Measurements from ENCODE around the gene CACNA1G. TPM values are rescaled to one million over a fixed set of nuclear protein-coding genes. Genes with fewer than 3 reads are reported as not detected.

Gene CACNA1G
- total RNA-seq, 2 donors from 2014 or later = 0.07 to 0.14 TPM

DNA sequence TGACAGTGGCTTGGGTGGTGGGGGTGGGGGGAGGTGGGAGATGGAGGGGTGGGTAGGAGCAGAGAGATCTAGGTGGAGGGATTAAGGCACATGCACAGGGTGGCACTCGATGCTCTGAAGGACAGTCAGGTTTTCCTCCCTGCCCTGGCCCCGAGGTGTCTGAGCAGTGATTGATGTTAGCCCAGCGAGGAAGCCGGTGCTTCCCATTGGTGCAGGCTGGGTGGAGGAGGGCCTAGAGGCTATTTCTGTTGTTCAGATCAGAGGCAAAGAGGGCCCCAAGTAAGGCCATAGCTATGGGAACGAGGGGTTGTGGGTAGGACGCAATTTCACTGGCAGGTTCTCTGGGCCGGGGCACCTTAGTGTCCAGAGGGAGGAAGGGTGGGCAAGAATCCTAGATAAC lies 23.1 kb downstream of the CACNA1G start:
- Mint-ChIP-seq H3K9me3 (no peaks in the 10 kb centered on the region), H3K4me1 (ENCODE audit: low read depth) (no peaks in the 10 kb centered on the region), H3K27me3 (ENCODE audit: low read depth) (peaks cover 6% of the 10 kb centered on the region), H3K4me3 (no peak overlapping the region), H3K27ac (no peak overlapping the region), H3K36me3 (ENCODE audit: insufficient read depth in 2 of 2) (no peaks in the 10 kb centered on the region)
- DNase-seq (no peak), ATAC-seq (replicated peaks in 1 of 2) (no peak)

- no peak for DNase-seq
- Mint-ChIP-seq H3K27me3 (ENCODE audit: low read depth) (peaks cover 6% of the 10 kb centered on the region), H3K36me3 (ENCODE audit: insufficient read depth in 2 of 2) (no peaks in the 10 kb centered on the region), H3K4me1 (ENCODE audit: low read depth) (no peaks in the 10 kb centered on the region), H3K9me3 (no peaks in the 10 kb centered on the region), H3K4me3 (no peak overlapping the region), H3K27ac (no peak overlapping the region)
- ATAC-seq (replicated peaks in 1 of 2) = no peak
Observed at GRCh38 chr17:50584116-50584515, 23.6 kb downstream of the CACNA1G start.

- H3K27me3 Mint-ChIP-seq (ENCODE audit: low read depth) = peaks cover 6% of the 10 kb centered on the region
- ATAC-seq (replicated peaks in 1 of 2) (no peak), DNase-seq (no peak)
- H3K9me3 Mint-ChIP-seq = no peaks in the 10 kb centered on the region
- no peak overlapping the region for H3K4me3 Mint-ChIP-seq
- H3K4me1 Mint-ChIP-seq (ENCODE audit: low read depth) = no peaks in the 10 kb centered on the region
- H3K27ac Mint-ChIP-seq = no peak overlapping the region
- H3K36me3 Mint-ChIP-seq (ENCODE audit: insufficient read depth in 2 of 2) = no peaks in the 10 kb centered on the region
Observed at GRCh38 chr17:50584749-50585148, 24.2 kb downstream of the CACNA1G start.

GRCh38 chr17:50585346-50585745 lies 24.8 kb downstream of the CACNA1G start:
- no peaks in the 10 kb centered on the region for H3K36me3 Mint-ChIP-seq (ENCODE audit: insufficient read depth in 2 of 2)
- DNase-seq (no peak), ATAC-seq (replicated peaks in 1 of 2) (no peak)
- no peaks in the 10 kb centered on the region for H3K9me3 Mint-ChIP-seq
- no peaks in the 10 kb centered on the region for H3K4me1 Mint-ChIP-seq (ENCODE audit: low read depth)
- H3K27ac Mint-ChIP-seq = no peak overlapping the region
- no peak overlapping the region for H3K4me3 Mint-ChIP-seq
- peaks cover 6% of the 10 kb centered on the region for H3K27me3 Mint-ChIP-seq (ENCODE audit: low read depth)

DNA sequence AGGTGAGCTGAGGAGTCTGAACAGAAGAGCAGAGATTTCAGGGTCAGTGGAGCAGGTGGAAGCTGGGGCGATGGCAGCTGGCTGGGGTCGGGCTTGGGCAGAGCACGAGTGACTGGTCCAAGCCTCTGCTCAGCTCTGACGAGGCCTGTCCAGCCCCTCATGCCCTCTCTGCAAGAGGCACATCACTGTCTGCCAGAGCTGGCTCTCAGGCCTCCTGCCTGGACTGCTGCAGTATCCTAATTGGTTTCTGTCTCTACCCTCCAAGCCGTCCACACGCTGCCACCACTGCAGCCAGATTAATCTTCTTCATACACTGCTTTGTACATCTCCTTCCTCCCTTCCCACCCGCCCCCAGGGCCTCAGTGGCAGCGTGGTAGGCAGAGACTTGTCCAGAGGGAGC lies 25.4 kb downstream of the CACNA1G start:
- no peaks in the 10 kb centered on the region for H3K36me3 Mint-ChIP-seq (ENCODE audit: insufficient read depth in 2 of 2)
- H3K9me3 Mint-ChIP-seq = no peaks in the 10 kb centered on the region
- no peak overlapping the region for H3K4me3 Mint-ChIP-seq
- no peak overlapping the region for H3K27ac Mint-ChIP-seq
- H3K4me1 Mint-ChIP-seq (ENCODE audit: low read depth) = no peaks in the 10 kb centered on the region
- ATAC-seq (replicated peaks in 1 of 2) (no peak), DNase-seq (no peak)
- H3K27me3 Mint-ChIP-seq (ENCODE audit: low read depth) = peaks cover 6% of the 10 kb centered on the region

DNA sequence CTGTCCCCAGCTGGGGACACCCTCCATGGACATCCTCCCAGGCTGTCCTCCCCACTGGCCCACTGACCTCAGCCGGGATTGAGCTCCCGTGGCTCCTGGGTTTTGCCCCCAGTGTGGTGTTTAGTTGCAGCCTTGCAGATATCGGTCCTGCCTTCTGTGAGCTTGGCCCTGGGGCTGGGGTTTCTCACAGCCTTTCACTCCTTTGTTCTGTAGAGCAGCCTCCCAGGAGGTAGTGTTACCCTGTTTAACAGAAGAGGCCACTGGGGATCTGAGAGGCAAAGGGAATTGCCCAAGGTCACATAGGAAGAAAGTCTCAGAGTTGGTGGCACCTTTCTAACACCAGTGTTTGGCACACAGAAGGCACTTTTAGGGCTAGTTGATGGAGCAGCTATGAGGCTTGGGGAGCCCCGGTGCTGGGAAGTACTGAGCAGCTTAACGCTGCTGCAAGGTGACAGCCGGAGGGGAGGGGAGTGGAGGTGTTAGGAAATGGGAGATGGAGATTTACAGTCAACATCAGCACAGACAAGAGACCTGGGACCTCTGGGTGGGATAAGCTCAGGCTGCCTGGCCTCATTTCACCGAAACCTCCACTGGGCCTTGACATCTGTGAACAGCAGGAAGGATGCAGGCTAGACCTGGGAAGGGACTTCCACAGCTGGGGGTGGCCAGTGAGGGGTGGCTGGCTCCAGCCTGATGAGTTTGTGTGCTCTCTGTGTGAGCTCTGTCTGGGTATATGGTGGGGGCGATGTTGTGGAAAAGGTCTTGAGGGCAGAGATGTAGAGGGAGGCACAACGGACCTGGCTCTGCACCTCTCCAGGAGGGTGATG lies 26.1 kb downstream of the CACNA1G start:
- H3K27ac Mint-ChIP-seq = no peak overlapping the region
- no peak overlapping the region for H3K4me3 Mint-ChIP-seq
- H3K4me1 Mint-ChIP-seq (ENCODE audit: low read depth) = no peaks in the 10 kb centered on the region
- no peaks in the 10 kb centered on the region for H3K9me3 Mint-ChIP-seq
- H3K36me3 Mint-ChIP-seq (ENCODE audit: insufficient read depth in 2 of 2) = no peaks in the 10 kb centered on the region
- ATAC-seq (replicated peaks in 1 of 2) (no peak), DNase-seq (no peak)
- H3K27me3 Mint-ChIP-seq (ENCODE audit: low read depth) = peaks cover 6% of the 10 kb centered on the region

GRCh38 chr17:50587571-50587970 lies 27.1 kb downstream of the CACNA1G start:
- peaks cover 6% of the 10 kb centered on the region for H3K27me3 Mint-ChIP-seq (ENCODE audit: low read depth)
- H3K4me3 Mint-ChIP-seq = no peak overlapping the region
- no peaks in the 10 kb centered on the region for H3K36me3 Mint-ChIP-seq (ENCODE audit: insufficient read depth in 2 of 2)
- no peaks in the 10 kb centered on the region for H3K9me3 Mint-ChIP-seq
- no peak for DNase-seq
- ATAC-seq (replicated peaks in 1 of 2) = no peak
- H3K27ac Mint-ChIP-seq = no peak overlapping the region
- H3K4me1 Mint-ChIP-seq (ENCODE audit: low read depth) = no peaks in the 10 kb centered on the region

DNA sequence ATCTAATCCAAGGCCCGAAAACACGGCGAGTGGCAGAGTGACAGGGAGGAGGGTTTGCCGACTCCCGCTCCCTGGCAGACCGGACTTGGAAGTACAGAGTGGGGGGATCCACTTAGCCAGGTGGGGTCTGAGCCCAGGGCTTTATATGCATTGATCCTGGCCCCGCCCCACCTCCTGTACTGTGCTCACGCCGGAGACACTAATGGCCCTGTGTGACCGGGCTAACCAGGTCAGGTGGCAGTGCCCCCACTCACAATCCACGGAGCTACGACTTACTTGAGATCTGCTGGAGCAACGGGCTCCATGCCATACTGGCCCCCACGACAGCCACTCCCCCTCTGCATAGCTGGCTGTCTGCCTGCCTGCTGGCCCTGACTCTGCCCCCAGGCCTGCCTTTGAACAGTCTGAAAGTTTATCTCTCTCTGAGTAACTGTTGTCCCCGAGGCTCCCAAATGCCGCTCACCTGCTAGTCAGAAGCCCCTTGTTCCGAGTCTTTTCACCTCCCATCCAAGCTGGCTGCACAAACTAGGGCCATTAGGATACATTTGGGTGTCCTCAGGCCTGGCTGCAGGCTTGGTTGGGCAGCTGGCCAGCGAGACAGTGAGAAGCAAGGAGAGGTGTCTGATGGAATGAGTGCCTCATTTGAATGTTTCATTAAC lies 28.0 kb downstream of the CACNA1G start:
- no peak overlapping the region for H3K27ac Mint-ChIP-seq
- DNase-seq = no peak
- ATAC-seq (replicated peaks in 1 of 2) = no peak
- no peaks in the 10 kb centered on the region for H3K4me1 Mint-ChIP-seq (ENCODE audit: low read depth)
- H3K36me3 Mint-ChIP-seq (ENCODE audit: insufficient read depth in 2 of 2) = no peaks in the 10 kb centered on the region
- H3K27me3 Mint-ChIP-seq (ENCODE audit: low read depth) = peaks cover 6% of the 10 kb centered on the region
- no peak overlapping the region for H3K4me3 Mint-ChIP-seq
- no peaks in the 10 kb centered on the region for H3K9me3 Mint-ChIP-seq

GRCh38 chr17:50589095-50589705 lies 28.7 kb downstream of the CACNA1G start:
- Mint-ChIP-seq H3K4me3 (no peak overlapping the region), H3K36me3 (ENCODE audit: insufficient read depth in 2 of 2) (no peaks in the 10 kb centered on the region), H3K27me3 (ENCODE audit: low read depth) (peaks cover under 1% of the 10 kb centered on the region), H3K4me1 (ENCODE audit: low read depth) (no peaks in the 10 kb centered on the region), H3K27ac (no peak overlapping the region), H3K9me3 (no peaks in the 10 kb centered on the region)
- no peak for DNase-seq
- ATAC-seq (replicated peaks in 1 of 2) = no peak

GRCh38 chr17:50590946-50591737 lies 30.6 kb downstream of the CACNA1G start:
- DNase-seq = no peak
- H3K9me3 Mint-ChIP-seq = no peaks in the 10 kb centered on the region
- H3K4me3 Mint-ChIP-seq = no peak overlapping the region
- no peak overlapping the region for H3K27ac Mint-ChIP-seq
- no peaks in the 10 kb centered on the region for H3K27me3 Mint-ChIP-seq (ENCODE audit: low read depth)
- no peaks in the 10 kb centered on the region for H3K4me1 Mint-ChIP-seq (ENCODE audit: low read depth)
- no peak for ATAC-seq (replicated peaks in 1 of 2)
- no peaks in the 10 kb centered on the region for H3K36me3 Mint-ChIP-seq (ENCODE audit: insufficient read depth in 2 of 2)

DNA sequence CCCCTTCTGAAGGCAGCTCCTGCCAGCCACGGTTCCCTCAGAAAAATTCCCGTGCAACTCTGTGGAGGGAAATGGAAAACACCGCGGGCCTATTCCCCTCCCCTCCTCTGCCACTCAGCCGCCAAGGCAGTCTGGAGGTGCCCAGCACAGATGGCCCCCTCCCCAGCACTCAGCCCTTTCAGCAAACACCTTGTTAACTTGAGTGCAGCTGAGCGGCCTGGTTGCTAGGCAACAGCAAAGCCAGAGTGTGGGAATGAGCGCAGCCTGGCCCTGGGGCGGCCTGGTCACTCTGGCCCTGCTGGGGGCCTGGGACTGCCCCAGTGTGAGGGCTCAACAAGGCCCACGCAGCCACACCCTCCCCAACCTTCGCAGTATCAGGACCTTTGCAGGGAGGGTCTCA lies 32.8 kb downstream of the CACNA1G start:
- no peaks in the 10 kb centered on the region for H3K4me1 Mint-ChIP-seq (ENCODE audit: low read depth)
- no peaks in the 10 kb centered on the region for H3K27me3 Mint-ChIP-seq (ENCODE audit: low read depth)
- H3K9me3 Mint-ChIP-seq = no peaks in the 10 kb centered on the region
- ATAC-seq (replicated peaks in 1 of 2) = no peak
- H3K4me3 Mint-ChIP-seq = no peak overlapping the region
- no peaks in the 10 kb centered on the region for H3K36me3 Mint-ChIP-seq (ENCODE audit: insufficient read depth in 2 of 2)
- no peak overlapping the region for H3K27ac Mint-ChIP-seq
- no peak for DNase-seq

- Mint-ChIP-seq H3K4me1 (ENCODE audit: low read depth) (no peaks in the 10 kb centered on the region), H3K4me3 (no peak overlapping the region), H3K36me3 (ENCODE audit: insufficient read depth in 2 of 2) (no peaks in the 10 kb centered on the region), H3K27me3 (ENCODE audit: low read depth) (no peaks in the 10 kb centered on the region), H3K27ac (no peak overlapping the region), H3K9me3 (no peaks in the 10 kb centered on the region)
- no peak for ATAC-seq (replicated peaks in 1 of 2)
- DNase-seq = no peak
Observed at GRCh38 chr17:50594128-50594823, 33.8 kb downstream of the CACNA1G start.
